DOHH2 (cell line): ENCODE results near the gene TEX48.

Source experiments
- H3F3A ChIP-seq: fragments of 200-600 bp; sonication (generic), shearing (Covaris generic); 2 replicates; pipeline ENCODE4 v1.6.0; 2016; ENCODE audit warnings: antibody characterized with exemption, mild to moderate bottlenecking; ENCODE audit not compliant: control insufficient read depth, insufficient read depth
- H3K27ac ChIP-seq: fragments of 200-600 bp; sonication (generic); 2 replicates; pipeline ENCODE4 v1.5.1; 2014; ENCODE audit warnings: low read depth, mild to moderate bottlenecking, low read length, moderate library complexity
- H3K27me3 ChIP-seq: fragments of 200-600 bp; sonication (generic); 2 replicates; pipeline ENCODE4 v1.6.1; 2014; ENCODE audit warnings: mild to moderate bottlenecking, low read length, mixed read lengths; ENCODE audit not compliant: control insufficient read depth
- H3K36me3 ChIP-seq: fragments of 200-600 bp; sonication (generic); 2 replicates; pipeline ENCODE4 v1.6.1; 2014; ENCODE audit warnings: mild to moderate bottlenecking, low read length, moderate library complexity, mixed read lengths; ENCODE audit not compliant: control insufficient read depth
- H3K4me1 ChIP-seq: fragments of 200-600 bp; sonication (generic); 2 replicates; pipeline ENCODE4 v1.6.1; 2014; ENCODE audit warnings: mild to moderate bottlenecking, low read length, mixed read lengths; ENCODE audit not compliant: control insufficient read depth
- H3K4me2 ChIP-seq: fragments of 200-600 bp; sonication (generic); 2 replicates; pipeline ENCODE4 v1.6.0; 2014; ENCODE audit warnings: mild to moderate bottlenecking, low read length, moderate library complexity
- H3K4me3 ChIP-seq: fragments of 200-600 bp; sonication (generic); 2 replicates; pipeline ENCODE4 v1.5.1; 2014; ENCODE audit warnings: mild to moderate bottlenecking, low read length, mixed read lengths
- H3K79me2 ChIP-seq: fragments of 200-600 bp; sonication (generic); 2 replicates; pipeline ENCODE4 v1.6.1; 2014; ENCODE audit warnings: mild to moderate bottlenecking, low read length, mixed read lengths; ENCODE audit not compliant: control insufficient read depth
- H3K9me2 ChIP-seq: fragments of 200-600 bp; sonication (generic); replicated peaks from 2 replicates; pipeline ENCODE4 v1.6.1; 2014; ENCODE audit warnings: mild to moderate bottlenecking, low read length, mixed read lengths; ENCODE audit not compliant: control insufficient read depth
- H3K9me3 ChIP-seq: fragments of 200-600 bp; sonication (generic); 2 replicates; pipeline ENCODE4 v1.6.1; 2014; ENCODE audit warnings: antibody characterized with exemption, low read length, mixed read lengths; ENCODE audit not compliant: control insufficient read depth, insufficient read depth
- H4K20me1 ChIP-seq: fragments of 200-600 bp; sonication (generic); 2 replicates; pipeline ENCODE4 v1.6.0; 2014; ENCODE audit warnings: low read depth, mild to moderate bottlenecking, antibody characterized with exemption, low read length, moderate library complexity; ENCODE audit not compliant: control insufficient read depth, insufficient read depth
- EZH2phosphoT487 ChIP-seq: fragments of 200-600 bp; sonication (generic); IDR thresholded peaks from 2 replicates; pipeline ENCODE4 v1.6.1; 2017; ENCODE audit warnings: borderline replicate concordance, mild to moderate bottlenecking, antibody characterized with exemption, low read length, moderate library complexity, mixed read lengths
- TF ChIP-seq, protein P1 (sequence below): fragments of 200-600 bp; sonication (generic); IDR thresholded peaks from one replicate; pipeline ENCODE4 v1.5.1; 2014; ENCODE audit warnings: antibody characterized with exemption, mild to moderate bottlenecking, low read depth, low read length; ENCODE audit not compliant: poor library complexity, severe bottlenecking

The TEX48 gene

DNA sequence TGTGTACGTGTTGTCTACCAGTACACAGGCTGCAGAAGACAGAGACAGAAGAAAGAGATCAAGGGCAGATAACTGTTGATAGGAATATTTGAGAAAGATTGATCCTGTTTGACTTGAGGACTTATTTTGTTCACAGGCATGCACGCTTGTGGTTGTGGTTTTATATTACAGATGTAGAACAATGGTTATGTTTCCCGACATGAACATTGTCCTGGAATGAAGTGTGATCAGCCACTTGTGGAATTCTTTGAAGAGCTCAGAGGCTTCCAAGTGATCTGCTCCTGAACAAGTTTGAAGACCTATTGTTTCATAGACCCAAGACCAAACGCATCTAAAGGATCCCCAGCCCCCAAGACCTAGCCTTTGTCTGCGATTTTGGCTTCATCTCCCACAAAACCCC lies 38.1 kb downstream of the TEX48 start:
- H3K36me3 ChIP-seq = peaks cover 40% of the 10 kb centered on the region
- no peaks in the 10 kb centered on the region for H3K79me2 ChIP-seq
- no peak overlapping the region for H3K27ac ChIP-seq
- H3K27me3 ChIP-seq = no peaks in the 10 kb centered on the region
- H3F3A ChIP-seq = no peaks in the 10 kb centered on the region
- H3K4me3 ChIP-seq = no peak overlapping the region
- no peaks in the 10 kb centered on the region for H4K20me1 ChIP-seq
- H3K4me2 ChIP-seq = no peak overlapping the region
- H3K4me1 ChIP-seq = no peaks in the 10 kb centered on the region
- no peaks in the 10 kb centered on the region for H3K9me3 ChIP-seq
- TF ChIP-seq, protein P1, sequence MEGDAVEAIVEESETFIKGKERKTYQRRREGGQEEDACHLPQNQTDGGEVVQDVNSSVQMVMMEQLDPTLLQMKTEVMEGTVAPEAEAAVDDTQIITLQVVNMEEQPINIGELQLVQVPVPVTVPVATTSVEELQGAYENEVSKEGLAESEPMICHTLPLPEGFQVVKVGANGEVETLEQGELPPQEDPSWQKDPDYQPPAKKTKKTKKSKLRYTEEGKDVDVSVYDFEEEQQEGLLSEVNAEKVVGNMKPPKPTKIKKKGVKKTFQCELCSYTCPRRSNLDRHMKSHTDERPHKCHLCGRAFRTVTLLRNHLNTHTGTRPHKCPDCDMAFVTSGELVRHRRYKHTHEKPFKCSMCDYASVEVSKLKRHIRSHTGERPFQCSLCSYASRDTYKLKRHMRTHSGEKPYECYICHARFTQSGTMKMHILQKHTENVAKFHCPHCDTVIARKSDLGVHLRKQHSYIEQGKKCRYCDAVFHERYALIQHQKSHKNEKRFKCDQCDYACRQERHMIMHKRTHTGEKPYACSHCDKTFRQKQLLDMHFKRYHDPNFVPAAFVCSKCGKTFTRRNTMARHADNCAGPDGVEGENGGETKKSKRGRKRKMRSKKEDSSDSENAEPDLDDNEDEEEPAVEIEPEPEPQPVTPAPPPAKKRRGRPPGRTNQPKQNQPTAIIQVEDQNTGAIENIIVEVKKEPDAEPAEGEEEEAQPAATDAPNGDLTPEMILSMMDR = no peak
- TF ChIP-seq EZH2phosphoT487 = no peak
- no peaks in the 10 kb centered on the region for H3K9me2 ChIP-seq

DNA sequence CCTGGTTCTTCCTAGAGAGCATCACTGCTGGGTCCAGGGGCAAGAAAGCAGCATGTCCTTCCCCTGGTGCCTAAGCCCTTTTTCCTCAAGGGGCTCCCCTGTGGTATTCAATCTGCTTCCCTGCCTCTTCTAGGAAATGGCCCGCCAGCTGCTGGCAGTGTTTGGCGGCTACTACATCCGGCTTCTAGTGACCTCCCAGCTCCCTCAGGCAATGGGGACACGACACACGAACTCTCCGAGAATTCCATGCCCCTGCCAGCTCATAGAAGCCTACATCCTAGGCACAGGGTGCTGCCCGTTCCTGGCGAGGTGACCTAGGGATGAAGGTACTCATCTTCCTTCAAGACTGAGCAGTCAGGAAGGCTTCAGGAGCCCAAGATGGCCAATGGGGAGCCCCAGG lies 39.0 kb downstream of the TEX48 start:
- Histone ChIP-seq H4K20me1 (no peaks in the 10 kb centered on the region), H3K4me2 (no peak overlapping the region), H3K27me3 (no peaks in the 10 kb centered on the region), H3K4me3 (no peak overlapping the region), H3K27ac (no peak overlapping the region), H3K9me3 (no peaks in the 10 kb centered on the region), H3K79me2 (no peaks in the 10 kb centered on the region), H3F3A (no peaks in the 10 kb centered on the region), H3K4me1 (no peaks in the 10 kb centered on the region), H3K9me2 (no peaks in the 10 kb centered on the region), H3K36me3 (peaks cover 46% of the 10 kb centered on the region)
- TF ChIP-seq, protein P1 = no peak
- no peak for TF ChIP-seq EZH2phosphoT487

DNA sequence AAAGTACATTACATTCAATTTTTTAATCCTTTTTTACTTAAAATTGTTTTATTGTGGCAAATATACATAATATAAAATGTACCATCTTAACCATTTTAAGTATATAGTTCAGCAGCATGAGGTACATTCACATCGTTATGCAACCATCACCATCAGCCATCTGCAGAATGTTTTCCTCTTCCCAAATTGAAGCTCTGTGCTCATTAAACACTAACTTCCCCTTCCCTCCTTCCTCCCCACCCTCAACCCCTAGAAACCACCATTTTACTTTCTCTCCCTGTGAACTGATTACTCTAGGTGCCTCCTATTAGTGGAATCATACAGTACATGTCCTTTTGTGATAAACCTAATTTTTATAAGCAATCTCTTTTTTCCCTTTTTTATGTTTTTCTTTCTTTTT lies 40.0 kb downstream of the TEX48 start:
- TF ChIP-seq EZH2phosphoT487 = no peak
- TF ChIP-seq, protein P1 = no peak
- Histone ChIP-seq H3K79me2 (no peaks in the 10 kb centered on the region), H3F3A (no peaks in the 10 kb centered on the region), H3K36me3 (peaks cover 51% of the 10 kb centered on the region), H3K9me2 (no peaks in the 10 kb centered on the region), H3K9me3 (no peaks in the 10 kb centered on the region), H3K27me3 (no peaks in the 10 kb centered on the region), H3K27ac (no peak overlapping the region), H4K20me1 (no peaks in the 10 kb centered on the region), H3K4me3 (no peak overlapping the region), H3K4me1 (no peaks in the 10 kb centered on the region), H3K4me2 (no peak overlapping the region)

DNA sequence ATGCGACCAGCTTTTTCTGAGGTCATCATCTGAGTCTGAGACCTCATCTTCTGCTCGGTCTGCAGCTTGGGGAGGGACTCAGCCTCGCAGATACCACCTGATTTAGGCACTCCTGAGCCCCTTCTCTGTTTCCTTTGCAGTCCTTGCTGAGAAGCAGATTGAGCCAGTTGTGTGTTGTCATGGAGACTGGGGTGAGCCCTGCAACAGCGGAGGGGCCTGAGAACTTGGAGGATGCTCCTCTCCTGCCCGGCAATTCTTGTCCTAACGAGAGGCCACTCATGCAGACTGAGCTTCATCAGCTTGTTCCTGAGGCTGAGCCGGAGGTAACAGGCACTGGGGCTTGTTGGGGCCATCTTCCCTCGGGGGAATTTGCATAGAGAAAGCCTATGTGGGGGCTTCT lies 43.6 kb downstream of the TEX48 start:
- TF ChIP-seq EZH2phosphoT487 = no peak
- TF ChIP-seq, protein P1 = no peak
- Histone ChIP-seq H3F3A (no peaks in the 10 kb centered on the region), H3K79me2 (no peaks in the 10 kb centered on the region), H3K27me3 (no peaks in the 10 kb centered on the region), H3K36me3 (peaks cover 48% of the 10 kb centered on the region), H3K4me1 (no peaks in the 10 kb centered on the region), H4K20me1 (no peaks in the 10 kb centered on the region), H3K27ac (no peak overlapping the region), H3K9me3 (no peaks in the 10 kb centered on the region), H3K4me2 (no peak overlapping the region), H3K9me2 (no peaks in the 10 kb centered on the region), H3K4me3 (no peak overlapping the region)
